BLaER1 treated with 17β-estradiol and CSF1 and Interleukin-3, amounts not matched to agents 10 nM and 100 nM (cell line): ENCODE results near the gene PPP1R12B.
"Not testable (repeated sequence)": the region's sequence is repeated elsewhere in the genome, so short reads cannot be mapped to it uniquely, and the experiment has no call there.

Source experiments
- H3K27ac ChIP-seq, 11 experiments: shearing (Covaris generic); formaldehyde crosslinking; 2 replicates each; pipeline ENCODE4 v1.8.1; 2022
- H3K27me3 ChIP-seq, 11 experiments: shearing (Covaris generic); formaldehyde crosslinking; 2 replicates each; pipeline ENCODE4 v1.8.1; 2022
- H3K36me3 ChIP-seq, 11 experiments: shearing (Covaris generic); formaldehyde crosslinking; 2 replicates each; pipeline ENCODE4 v1.8.1; 2022
- H3K4me1 ChIP-seq, 10 experiments: shearing (Covaris generic); formaldehyde crosslinking; 2 replicates each; pipeline ENCODE4 v1.8.1; 2022
- H3K4me2 ChIP-seq, 11 experiments: shearing (Covaris generic); formaldehyde crosslinking; 2 replicates each; pipeline ENCODE4 v1.8.1; 2022
- H3K4me3 ChIP-seq, 10 experiments: shearing (Covaris generic); formaldehyde crosslinking; 2 replicates each; pipeline ENCODE4 v1.8.1; 2022
- H3K9ac ChIP-seq, 11 experiments: shearing (Covaris generic); formaldehyde crosslinking; 2 replicates each; pipeline ENCODE4 v1.8.1; 2022
- H3K9me3 ChIP-seq, 11 experiments: shearing (Covaris generic); formaldehyde crosslinking; replicated peaks in 1 of 11; 2 replicates each; pipeline ENCODE4 v1.8.1; 2022
- H4K20me1 ChIP-seq, 11 experiments: shearing (Covaris generic); formaldehyde crosslinking; 2 replicates each; pipeline ENCODE4 v1.8.1; 2022
- Cebpa-rat ChIP-seq, 11 experiments: shearing (Covaris generic); IDR thresholded peaks; 2 replicates each; pipeline ENCODE4 v1.8.1; 2022

The PPP1R12B gene

GRCh38 chr1:202479661-202480060 lies 131.2 kb downstream of the PPP1R12B start:
- Histone ChIP-seq H3K9me3 (peaks cover 1 to 13% (median 5%) of the 10 kb centered on the region in 11 experiments), H3K4me2 (peak overlapping the region; percentile 22 to 82 (median 61); a peak in 21 of 22 replicates), H3K27ac (peak overlapping the region in 7 of 11 experiments; percentile 45 to 71 (median 64); a peak in 14 of 22 replicates), H4K20me1 (peaks cover 0 to 91% (median 0%) of the 10 kb centered on the region in 11 experiments; a peak in 7 of 22 replicates), H3K4me3 (peak overlapping the region in 3 of 10 experiments; percentile 4 to 17 (median 5); a peak in 3 of 20 replicates), H3K4me1 (peaks cover 28 to 67% (median 51%) of the 10 kb centered on the region in 10 experiments), H3K27me3 (peaks cover 0 to 96% (median 0%) of the 10 kb centered on the region in 11 experiments; a peak in 8 of 22 replicates), H3K9ac (peak overlapping the region in 1 of 11 experiments; percentile 35; a peak in 1 of 22 replicates)
- not testable (repeated sequence) for H3K36me3 ChIP-seq
- TF ChIP-seq Cebpa-rat (IDR thresholded peaks at IDR 0.05), result 0 out of 22 replicates have a peak, but pooled peaks of 1 of the 11 experiments have one; percentile 12

- Histone ChIP-seq H3K9me3 (peaks cover 10 to 23% (median 14%) of the 10 kb centered on the region in 11 experiments), H3K4me2 (peak overlapping the region in 6 of 11 experiments; percentile 15 to 82 (median 52); a peak in 9 of 22 replicates), H4K20me1 (peaks cover 0 to 92% (median 0%) of the 10 kb centered on the region in 11 experiments; a peak in 8 of 22 replicates), H3K27ac (peak overlapping the region in 1 of 11 experiments; percentile 21; a peak in 1 of 22 replicates), H3K4me1 (peaks cover 30 to 77% (median 60%) of the 10 kb centered on the region in 10 experiments), H3K27me3 (peaks cover 0 to 96% (median 0%) of the 10 kb centered on the region in 11 experiments; a peak in 8 of 22 replicates)
- H3K4me3 ChIP-seq, H3K9ac ChIP-seq, H3K36me3 ChIP-seq: not testable (repeated sequence)
Observed at GRCh38 chr1:202480640-202481039, 132.1 kb downstream of the PPP1R12B start.

GRCh38 chr1:202483362-202483761 lies 134.9 kb downstream of the PPP1R12B start:
- peaks cover 0 to 95% (median 0%) of the 10 kb centered on the region in 11 experiments; a peak in 9 of 22 replicates for H3K27me3 ChIP-seq
- peaks cover 0 to 92% (median 0%) of the 10 kb centered on the region in 11 experiments; a peak in 8 of 22 replicates for H4K20me1 ChIP-seq
- H3K9ac ChIP-seq, H3K4me3 ChIP-seq, H3K36me3 ChIP-seq: not testable (repeated sequence)
- H3K4me1 ChIP-seq, result peaks cover 38 to 91% (median 68%) of the 10 kb centered on the region in 10 experiments
- peak overlapping the region in 1 of 11 experiments; percentile 10; a peak in 1 of 22 replicates for H3K27ac ChIP-seq
- peaks cover 8 to 19% (median 14%) of the 10 kb centered on the region in 11 experiments for H3K9me3 ChIP-seq
- H3K4me2 ChIP-seq, result peak overlapping the region; percentile 51 to 78 (median 70); a peak in 21 of 22 replicates

GRCh38 chr1:202484032-202484431 lies 135.5 kb downstream of the PPP1R12B start:
- Histone ChIP-seq H3K27ac (peak overlapping the region in 4 of 11 experiments; percentile 10 to 33 (median 24); a peak in 1 of 22 replicates), H3K9me3 (peaks cover 8 to 19% (median 11%) of the 10 kb centered on the region in 11 experiments), H3K27me3 (peaks cover 0 to 97% (median 0%) of the 10 kb centered on the region in 11 experiments; a peak in 9 of 22 replicates), H3K4me2 (peak overlapping the region; percentile 51 to 78 (median 70); a peak in 20 of 22 replicates), H4K20me1 (peaks cover 0 to 96% (median 0%) of the 10 kb centered on the region in 11 experiments; a peak in 8 of 22 replicates), H3K4me3 (peak overlapping the region in 1 of 10 experiments; percentile 33; a peak in 2 of 20 replicates), H3K4me1 (peaks cover 44 to 92% (median 70%) of the 10 kb centered on the region in 10 experiments)
- H3K9ac ChIP-seq, H3K36me3 ChIP-seq: not testable (repeated sequence)

- not testable (repeated sequence) for H3K9ac ChIP-seq
- Histone ChIP-seq H3K27ac (peak overlapping the region in 3 of 11 experiments; percentile 20 to 33 (median 27); a peak in 3 of 22 replicates), H4K20me1 (peaks cover 0 to 94% (median 0%) of the 10 kb centered on the region in 11 experiments; a peak in 8 of 22 replicates), H3K4me3 (peak overlapping the region in 4 of 10 experiments; percentile 7 to 33 (median 24); a peak in 5 of 20 replicates), H3K27me3 (peaks cover 0 to 97% (median 0%) of the 10 kb centered on the region in 11 experiments; a peak in 9 of 22 replicates), H3K4me2 (peak overlapping the region in 10 of 11 experiments; percentile 52 to 78 (median 70); a peak in 21 of 22 replicates), H3K36me3 (peaks cover 0 to 15% (median 6%) of the 10 kb centered on the region in 11 experiments; a peak in 10 of 22 replicates), H3K9me3 (peaks cover 8 to 14% (median 10%) of the 10 kb centered on the region in 11 experiments; a peak in 21 of 22 replicates), H3K4me1 (peaks cover 37 to 86% (median 64%) of the 10 kb centered on the region in 10 experiments)
Observed at GRCh38 chr1:202484820-202485219, 136.3 kb downstream of the PPP1R12B start.

GRCh38 chr1:202488178-202488649 lies 139.7 kb downstream of the PPP1R12B start:
- peaks cover 8 to 14% (median 10%) of the 10 kb centered on the region in 11 experiments; a peak in 21 of 22 replicates for H3K9me3 ChIP-seq
- TF ChIP-seq Cebpa-rat (IDR thresholded peaks at IDR 0.05), result peak in 2 of 11 experiments; percentile 9 to 60; a peak in 1 of 22 replicates
- H3K4me1 ChIP-seq, result peaks cover 29 to 55% (median 44%) of the 10 kb centered on the region in 10 experiments
- not testable (repeated sequence) for H3K4me3 ChIP-seq, H3K9ac ChIP-seq
- peak overlapping the region; percentile 5 to 75 (median 70); a peak in 19 of 22 replicates for H3K4me2 ChIP-seq
- peak overlapping the region in 4 of 11 experiments; percentile 6 to 57 (median 32); a peak in 4 of 22 replicates for H3K27ac ChIP-seq
- peaks cover 0 to 97% (median 0%) of the 10 kb centered on the region in 11 experiments; a peak in 9 of 22 replicates for H3K27me3 ChIP-seq
- H4K20me1 ChIP-seq, result peaks cover 0 to 97% (median 0%) of the 10 kb centered on the region in 11 experiments; a peak in 8 of 22 replicates
- peaks cover 0 to 26% (median 10%) of the 10 kb centered on the region in 11 experiments; a peak in 12 of 22 replicates for H3K36me3 ChIP-seq

- peaks cover 0 to 100% (median 0%) of the 10 kb centered on the region in 11 experiments; a peak in 9 of 22 replicates for H3K27me3 ChIP-seq
Observed at GRCh38 chr1:202489101-202489500, 140.6 kb downstream of the PPP1R12B start.

GRCh38 chr1:202493112-202493511 lies 144.6 kb downstream of the PPP1R12B start:
- peaks cover 0 to 100% (median 0%) of the 10 kb centered on the region in 11 experiments; a peak in 7 of 22 replicates for H3K27me3 ChIP-seq
- not testable (repeated sequence) for H3K9ac ChIP-seq, H3K4me3 ChIP-seq, H3K27ac ChIP-seq, H3K4me2 ChIP-seq, H3K9me3 ChIP-seq
- peaks cover 0 to 90% (median 0%) of the 10 kb centered on the region in 11 experiments; a peak in 7 of 22 replicates for H4K20me1 ChIP-seq
- peaks cover 5 to 61% (median 22%) of the 10 kb centered on the region in 11 experiments; a peak in 21 of 22 replicates for H3K36me3 ChIP-seq
- peaks cover 8 to 24% (median 16%) of the 10 kb centered on the region in 10 experiments for H3K4me1 ChIP-seq

More at GRCh38 chr1:202489101-202489500, 140.6 kb downstream of the PPP1R12B start:
- H3K4me2 ChIP-seq, result peak overlapping the region in 10 of 11 experiments; percentile 17 to 75 (median 70); a peak in 17 of 22 replicates
- peaks cover 20 to 47% (median 37%) of the 10 kb centered on the region in 10 experiments for H3K4me1 ChIP-seq
- H3K9me3 ChIP-seq, result peaks cover 8 to 14% (median 10%) of the 10 kb centered on the region in 11 experiments; a peak in 21 of 22 replicates
- 0 out of 22 replicates have a peak overlapping the region, but pooled peaks of 1 of the 11 experiments have one; percentile 57 for H3K27ac ChIP-seq
- peaks cover 0 to 28% (median 10%) of the 10 kb centered on the region in 11 experiments; a peak in 12 of 22 replicates for H3K36me3 ChIP-seq
- H3K9ac ChIP-seq, H3K4me3 ChIP-seq: not testable (repeated sequence)
- H4K20me1 ChIP-seq, result peaks cover 0 to 94% (median 0%) of the 10 kb centered on the region in 11 experiments; a peak in 8 of 22 replicates
